K562 (cell line): Measurements from ENCODE around the gene PPP2R3B. TPM values are rescaled to one million over a fixed set of nuclear protein-coding genes. Genes with fewer than 3 reads are reported as not detected.

ENCODE experiments used
- BCLAF1 ChIP-seq, 2 experiments: fragments of 450-650 bp in 1 of 2; IDR thresholded peaks; 2 replicates each; pipeline ENCODE4 v1.6.1; 2011 to 2017; ENCODE audit warnings: low read depth in 2 of 2, antibody characterized with exemption in 1 of 2, borderline replicate concordance in 1 of 2, low read length in 1 of 2, mild to moderate bottlenecking in 1 of 2, mixed read lengths in 1 of 2; ENCODE audit not compliant: control insufficient read depth in 1 of 2
- CXXC5 ChIP-seq: fragments of 250-450 bp; sonication (Bioruptor Pico); IDR thresholded peaks from 2 replicates; pipeline ENCODE4 v1.8.0; 2022; ENCODE audit warnings: inconsistent platforms, mild to moderate bottlenecking, moderate library complexity
- ELK1 ChIP-seq: sonication (generic); formaldehyde crosslinking; IDR thresholded peaks from 2 replicates; pipeline ENCODE4 v1.8.1; 2022; ENCODE audit warnings: missing genetic modification reagents
- EWSR1 ChIP-seq: fragments of 450-650 bp; IDR thresholded peaks from 2 replicates; pipeline ENCODE4 v1.6.1; 2018; ENCODE audit warnings: borderline replicate concordance, mild to moderate bottlenecking, low read depth, moderate library complexity; ENCODE audit not compliant: partially characterized antibody
- FOXP1 ChIP-seq: sonication (generic); formaldehyde crosslinking; IDR thresholded peaks from 2 replicates; pipeline ENCODE4 v1.8.0; 2022; ENCODE audit warnings: mild to moderate bottlenecking, missing genetic modification reagents
- MTF1 ChIP-seq: fragments of 250-450 bp; sonication (Bioruptor Pico); IDR thresholded peaks from 2 replicates; pipeline ENCODE4 v1.9.0; 2021; ENCODE audit warnings: moderate library complexity, mild to moderate bottlenecking, inconsistent platforms, borderline replicate concordance
- NCOA6 ChIP-seq: fragments of 450-650 bp; IDR thresholded peaks from 2 replicates; pipeline ENCODE4 v1.6.1; 2017; ENCODE audit warnings: mild to moderate bottlenecking
- PHB ChIP-seq: fragments of 250-450 bp; sonication (Bioruptor Pico); IDR thresholded peaks from 2 replicates; pipeline ENCODE4 v1.5.0; 2021
- POLR3A ChIP-seq: IDR thresholded peaks from 2 replicates; pipeline ENCODE4 v1.6.1; 2011; ENCODE audit warnings: borderline replicate concordance, mild to moderate bottlenecking, moderate library complexity; ENCODE audit not compliant: insufficient read length, insufficient read depth; ENCODE audit errors: extremely low read depth
- RERE ChIP-seq: sonication (generic); formaldehyde crosslinking; IDR thresholded peaks from 2 replicates; pipeline ENCODE4 v1.8.0; 2023; ENCODE audit warnings: missing genetic modification reagents, mild to moderate bottlenecking, borderline replicate concordance
- RFX1 ChIP-seq: fragments of 450-650 bp; IDR thresholded peaks from 2 replicates; pipeline ENCODE4 v1.6.1; 2016; ENCODE audit warnings: mild to moderate bottlenecking, moderate library complexity
- SIRT6 ChIP-seq: IDR thresholded peaks from one replicate; pipeline ENCODE4 v1.6.1; 2012; ENCODE audit warnings: low read depth, mild to moderate bottlenecking, control low read depth, inconsistent platforms, low read length, moderate library complexity
- TAF7 ChIP-seq: fragments of 450-650 bp; IDR thresholded peaks from 2 replicates; pipeline ENCODE4 v1.6.1; 2016; ENCODE audit warnings: missing genetic modification characterization, missing compliant biosample characterization
- TEAD1 ChIP-seq, 2 experiments: fragments of 450-650 bp in 1 of 2; sonication (generic) in 1 of 2; formaldehyde crosslinking; IDR thresholded peaks; 2 replicates each; pipeline versions ENCODE4 v1.4.0 to v1.8.0; 2020 to 2022; ENCODE audit warnings: mild to moderate bottlenecking in 2 of 2, missing genetic modification reagents in 1 of 2
- ZFP36 ChIP-seq: fragments of 150-350 bp; IDR thresholded peaks from 2 replicates; pipeline ENCODE4 v1.6.1; 2018; ENCODE audit warnings: low read length, low read depth; ENCODE audit not compliant: partially characterized antibody
- ZKSCAN3 ChIP-seq: fragments of 250-450 bp; sonication (Bioruptor Pico); IDR thresholded peaks from 2 replicates; pipeline ENCODE4 v1.4.0; 2020
- ZNF3 ChIP-seq: fragments of 250-450 bp; sonication (Bioruptor Pico); IDR thresholded peaks from 2 replicates; pipeline ENCODE4 v1.5.0; 2021; ENCODE audit warnings: mild to moderate bottlenecking, moderate library complexity
- ZNF644 ChIP-seq: fragments of 200-800 bp; sonication (Bioruptor generic); IDR thresholded peaks from 2 replicates; pipeline ENCODE4 v1.6.1; 2016; ENCODE audit warnings: low read depth, missing genetic modification characterization, missing compliant biosample characterization
- polyA plus RNA-seq, 8 experiments: library from polyadenylated mRNA; depleted of rRNA in 4 of 8; stranded (reverse) in 5 of 8; unstranded in 3 of 8; fragments of >200 nt; fragmentation: Nextera tagmentation in 2 of 8; fragmentation: Illumina TruSeq in 1 of 8; extraction: Ambion mirVana in 2 of 8; extraction: Trizol in 1 of 8; gene quantifications; 2 replicates each; pipeline versions ENCODE4 v1.2.1 to v1.2.3, GENCODE V29; 2011 to 2014; ENCODE audit warnings: inconsistent platforms in 1 of 8, missing spikeins in 1 of 8
- total RNA-seq, 7 experiments: library from RNA; depleted of rRNA in 6 of 7; stranded (reverse); fragments of >200 nt in 6 of 7; fragmentation: Illumina TruSeq in 2 of 7; extraction: Trizol in 2 of 7; gene quantifications; 2 replicates each; pipeline versions ENCODE4 v1.2.1 to v1.2.3, GENCODE V29; 2011 to 2021; ENCODE audit warnings: low replicate concordance in 1 of 7

Gene PPP2R3B
- total and polyA plus RNA-seq, 9 of the 15 experiments (the other 6 are each of a cell fraction or from before 2014, with no cell fraction given): 0.04 to 18.2 (median 8.2) TPM; not detected in 1

- TF ChIP-seq RERE (CRISPR knock-in tag) (no peak), RFX1 (no peak), ZKSCAN3 (CRISPR knock-in tag) (no peak), CXXC5 (CRISPR knock-in tag) (peak; percentile 85), ZNF3 (no peak), ELK1 (CRISPR knock-in tag) (no peak), TEAD1 (CRISPR knock-in tag; IDR thresholded peaks at IDR 0.05) (peak in 1 of 2 experiments; percentile 58; a peak in 1 of 4 replicates), ZNF644 (tag) (peak; percentile 91), EWSR1 (no peak), NCOA6 (no peak), MTF1 (no peak), BCLAF1 (IDR thresholded peaks at IDR 0.05; ENCODE audit: borderline replicate concordance in 1 of 2, control insufficient read depth in 1 of 2, low read depth in 2 of 2, low read length in 1 of 2) (no peak), PHB (CRISPR knock-in tag) (no peak), FOXP1 (CRISPR knock-in tag) (no peak), TAF7 (tag) (no peak), ZFP36 (no peak), SIRT6 (no peak), POLR3A (no peak)
These were observed at the start of gene PPP2R3B (continued) for GRCh38 chrX:386768-387575.
